GM19099 (cell line): ENCODE results near the gene ZNF679.
"Not testable (repeated sequence)": the region's sequence is repeated elsewhere in the genome, so short reads cannot be mapped to it uniquely, and the experiment has no call there.

Experiments
- POLR2A ChIP-seq: IDR thresholded peaks from 3 replicates; pipeline ENCODE4 v1.6.1; 2011; ENCODE audit warnings: low read depth; ENCODE audit not compliant: insufficient read length; ENCODE audit errors: extremely low read depth

The ZNF679 gene

GRCh38 chr7:64228174-64228573 is at the start of gene ZNF679:
Gene ZNF679 (plus strand): TSS chr7:64228474. CDS start chr7:64249118, 20,644 bp downstream.
- TF ChIP-seq POLR2A: not testable (repeated sequence)

DNA sequence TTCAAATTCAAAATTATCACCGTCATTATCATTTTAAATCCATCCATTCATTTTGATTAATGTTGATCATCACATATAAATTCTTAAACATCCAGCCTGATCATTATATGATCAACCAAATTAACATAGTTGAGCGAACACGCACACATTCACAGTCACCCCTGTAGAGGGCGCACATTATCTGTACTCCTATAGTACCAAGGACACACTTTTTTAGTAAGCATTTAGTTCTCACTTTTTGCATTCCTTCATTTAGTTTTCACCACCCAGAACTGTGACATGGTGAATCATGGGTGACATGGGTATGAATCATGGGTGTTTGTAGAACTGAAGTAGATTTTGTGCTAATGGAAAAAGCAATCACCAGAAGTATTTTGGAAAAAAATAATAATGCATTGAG is 47.3 kb upstream of the ZNF679 start:
- no peak for TF ChIP-seq POLR2A

DNA sequence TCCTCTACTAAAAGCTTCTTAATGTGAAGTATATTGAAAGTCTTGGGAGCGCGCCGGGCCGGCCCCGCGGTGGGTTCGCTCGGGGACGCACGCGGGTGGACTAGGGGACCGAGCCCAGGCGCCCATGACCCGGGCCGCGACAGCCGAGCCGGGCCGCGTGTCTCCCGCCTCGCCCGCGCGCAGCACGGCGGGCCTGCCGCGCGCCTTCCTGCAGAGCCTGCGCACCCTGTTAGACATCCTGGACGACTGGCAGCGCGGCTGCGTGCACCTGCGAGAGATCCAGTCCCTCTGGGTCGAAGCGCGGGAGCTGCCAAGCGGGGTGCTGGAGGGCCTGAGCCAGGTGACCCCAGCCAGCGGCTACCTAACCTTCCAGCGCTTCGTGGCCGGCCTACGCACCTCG is 46.7 kb upstream of the ZNF679 start:
- TF ChIP-seq POLR2A: no peak

- TF ChIP-seq POLR2A: no peak
Observed at GRCh38 chr7:64182036-64182790, 46.1 kb upstream of the ZNF679 start.

DNA sequence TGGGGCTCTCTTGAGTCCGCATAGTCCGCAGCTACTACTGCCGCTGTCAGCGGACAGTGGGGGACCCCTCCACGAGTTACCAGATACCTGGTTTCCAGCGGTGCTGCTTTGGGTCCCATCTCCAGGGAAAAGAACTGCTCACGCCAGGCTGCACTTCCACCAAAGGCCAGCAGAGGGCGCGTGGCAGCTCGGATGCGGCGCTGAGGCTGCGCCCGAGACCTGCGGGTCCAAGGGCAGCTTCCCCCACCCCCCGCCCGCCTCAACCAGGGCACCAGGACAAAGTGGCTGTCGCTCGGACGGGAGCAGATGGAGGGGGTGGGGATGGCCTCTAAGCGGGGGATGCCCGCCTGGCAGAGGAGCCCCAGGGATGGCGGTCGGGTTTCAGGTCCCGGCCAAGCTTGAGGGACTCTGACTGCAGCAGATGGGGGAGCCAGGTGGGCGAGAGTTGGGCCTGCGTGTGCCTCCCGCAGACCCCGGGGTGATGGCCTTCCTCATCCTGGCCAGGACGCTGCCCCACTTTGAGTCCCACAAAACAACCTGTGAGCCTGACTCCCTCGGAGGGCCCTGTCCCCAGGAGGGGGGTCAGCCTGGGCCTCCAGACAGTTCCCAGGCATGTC is 45.0 kb upstream of the ZNF679 start:
- no peak for TF ChIP-seq POLR2A

GRCh38 chr7:64183827-64184372 is 44.4 kb upstream of the ZNF679 start:
- TF ChIP-seq POLR2A: no peak

GRCh38 chr7:64184376-64184775 is 43.9 kb upstream of the ZNF679 start:
- TF ChIP-seq POLR2A: no peak

DNA sequence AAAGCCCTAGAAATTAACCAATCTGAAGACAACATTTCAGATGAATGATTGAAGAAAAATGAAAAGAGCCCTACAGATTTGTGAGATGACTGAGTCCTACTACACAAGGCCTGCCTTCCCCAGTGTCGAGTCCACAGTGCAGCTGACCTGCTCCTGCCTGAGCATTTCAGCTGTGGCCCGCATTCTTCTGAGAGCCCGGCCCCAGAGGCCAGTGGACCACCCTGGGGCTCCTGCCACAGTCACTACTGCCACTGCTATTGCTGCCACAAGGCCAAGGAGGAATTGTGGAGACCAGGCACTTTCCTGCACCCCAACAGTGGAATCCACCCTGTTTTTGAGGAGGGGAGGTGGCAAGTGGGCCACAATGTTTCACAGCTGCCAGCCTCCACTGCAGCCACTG is 40.9 kb upstream of the ZNF679 start:
- no peak for TF ChIP-seq POLR2A

DNA sequence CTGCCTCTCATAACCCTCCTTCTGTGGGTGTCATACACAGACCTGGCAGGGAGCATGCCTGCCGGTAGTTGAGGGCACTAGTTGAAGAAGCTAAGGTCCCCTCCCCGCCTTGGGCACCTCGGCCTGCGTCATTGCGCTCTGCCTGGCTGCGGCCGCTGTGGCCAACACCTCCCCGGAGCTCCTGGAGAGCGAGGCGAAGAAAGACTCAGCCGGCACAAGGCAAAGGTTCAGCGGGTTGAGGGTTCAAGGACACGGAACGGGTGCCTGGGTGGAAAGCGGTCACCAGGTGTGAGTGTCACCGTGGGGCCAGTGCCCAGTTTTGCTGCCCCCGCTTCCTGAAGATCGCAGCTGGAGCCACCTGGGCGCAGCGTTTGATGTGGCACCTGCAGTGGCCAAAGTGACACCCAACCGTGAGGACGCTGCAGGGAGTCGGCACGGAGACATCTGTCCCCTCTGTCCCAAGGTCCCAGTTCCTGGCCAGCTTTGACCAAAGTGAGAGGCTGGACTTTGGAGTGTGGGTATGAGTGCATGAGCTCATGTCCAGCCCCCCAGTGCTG is 36.0 kb upstream of the ZNF679 start:
- no peak for TF ChIP-seq POLR2A

DNA sequence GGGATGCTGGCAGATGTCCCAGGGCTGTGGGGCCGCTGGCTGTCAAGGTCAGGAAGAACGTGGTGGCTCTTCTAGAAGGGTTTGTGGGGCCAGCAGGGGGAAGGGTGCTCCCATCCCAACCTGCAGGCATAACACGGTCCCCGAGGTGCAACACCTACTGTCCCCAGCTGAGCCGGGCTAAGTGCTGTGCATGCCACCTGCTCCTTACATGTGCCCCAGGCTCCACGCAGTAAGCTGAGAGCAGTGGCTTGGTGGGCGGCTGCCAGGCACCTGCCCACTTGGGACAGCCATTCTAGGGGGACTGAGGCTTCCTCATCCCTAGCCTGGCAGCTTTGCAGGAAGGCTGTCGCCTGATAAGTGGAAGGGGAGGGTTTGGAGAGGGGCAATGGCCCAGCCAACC is 35.5 kb upstream of the ZNF679 start:
- no peak for TF ChIP-seq POLR2A

- TF ChIP-seq POLR2A: no peak
Observed at GRCh38 chr7:64206903-64207302, 21.4 kb upstream of the ZNF679 start, which contains the start of gene ZNF735. Gene ZNF735 (plus strand): TSS chr7:64207203. CDS start chr7:64207203, 0 bp downstream.

DNA sequence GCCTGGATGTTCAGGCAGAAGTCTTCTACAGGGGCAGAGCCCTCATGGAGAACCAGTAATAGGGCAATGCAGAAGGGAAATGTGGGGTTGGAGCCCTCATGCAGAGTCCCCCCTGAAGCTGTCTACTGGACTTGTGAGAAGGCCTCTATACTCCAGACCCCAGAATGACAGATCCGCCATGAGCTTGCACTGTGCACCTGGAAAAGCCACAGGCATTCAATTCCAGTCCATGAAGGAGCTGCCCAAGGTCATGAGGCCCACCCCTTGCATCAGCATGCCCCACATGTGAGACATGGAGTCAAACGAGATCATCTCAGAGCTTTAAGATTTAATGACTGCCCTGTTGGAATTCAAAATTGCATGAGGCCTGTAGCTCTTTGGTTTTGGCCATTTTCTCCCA is 4.9 kb upstream of the ZNF679 start:
- no peak for TF ChIP-seq POLR2A

DNA sequence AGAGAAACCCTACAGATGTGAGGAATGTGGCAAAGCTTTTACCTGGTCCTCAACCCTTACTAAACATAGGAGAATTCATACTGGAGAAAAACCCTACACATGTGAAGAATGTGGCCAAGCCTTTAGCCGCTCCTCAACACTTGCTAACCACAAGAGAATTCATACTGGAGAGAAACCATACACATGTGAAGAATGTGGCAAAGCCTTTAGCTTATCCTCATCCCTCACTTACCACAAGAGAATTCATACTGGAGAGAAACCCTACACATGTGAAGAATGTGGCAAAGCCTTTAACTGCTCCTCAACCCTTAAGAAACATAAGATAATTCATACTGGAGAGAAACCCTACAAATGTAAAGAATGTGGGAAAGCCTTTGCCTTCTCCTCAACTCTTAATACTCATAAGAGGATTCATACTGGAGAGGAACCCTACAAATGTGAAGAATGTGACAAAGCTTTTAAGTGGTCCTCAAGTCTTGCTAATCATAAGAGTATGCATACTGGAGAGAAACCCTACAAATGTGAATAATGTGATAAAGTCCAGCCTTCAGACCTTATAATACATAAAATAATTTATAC is 38.2 kb downstream of the ZNF679 start:
- TF ChIP-seq POLR2A: no peak

- TF ChIP-seq POLR2A: no peak
Observed at GRCh38 chr7:64277630-64278029, 49.4 kb downstream of the ZNF679 start.

GRCh38 chr7:64294701-64295420 is 66.6 kb downstream of the ZNF679 start:
- no peak for TF ChIP-seq POLR2A

DNA sequence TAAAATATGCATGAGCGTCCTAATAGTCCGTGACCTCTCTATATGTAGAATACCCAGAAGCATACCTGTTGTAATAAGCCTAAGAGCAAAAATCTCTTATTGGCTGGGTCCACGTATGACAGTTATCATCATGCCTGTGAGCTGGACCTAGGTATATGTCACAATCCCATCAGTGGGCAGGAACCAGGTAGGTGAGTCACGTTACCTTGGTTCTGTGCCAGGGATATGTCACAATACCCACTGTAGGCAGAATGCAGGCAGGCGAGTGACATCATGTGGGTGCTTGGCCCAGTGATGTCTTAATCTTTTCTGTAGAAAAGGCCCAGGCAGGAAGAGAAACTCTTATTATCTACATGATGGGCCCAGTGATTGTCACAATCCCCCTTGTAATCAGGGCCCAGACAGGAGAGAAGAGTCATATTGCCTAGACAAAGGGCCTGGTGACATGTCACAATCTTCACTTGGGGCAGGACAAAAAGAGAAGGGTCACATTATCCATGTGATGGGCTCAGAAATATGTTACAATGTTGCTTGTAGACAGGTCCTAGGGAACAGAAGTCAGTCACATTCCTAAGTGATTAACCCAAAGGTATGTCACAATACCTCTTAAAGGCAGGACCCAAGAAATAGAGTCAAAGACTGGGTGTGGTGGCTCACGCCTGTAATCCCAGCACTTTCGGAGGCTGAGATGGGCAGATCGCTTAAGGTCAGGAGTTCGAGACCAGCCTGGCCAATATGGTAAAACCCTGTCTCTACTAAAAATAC is 72.5 kb downstream of the ZNF679 start:
- no peak for TF ChIP-seq POLR2A
